OCI-LY7 (cell line): Measurements from ENCODE around the gene IL18R1.

Experiments
- EZH2phosphoT487 ChIP-seq: fragments of 200-600 bp; sonication (generic); IDR thresholded peaks from 2 replicates; pipeline ENCODE4 v1.6.1; 2018; ENCODE audit warnings: low read depth, borderline replicate concordance, mild to moderate bottlenecking, mixed run types, antibody characterized with exemption, low read length, moderate library complexity, mixed read lengths
- TF ChIP-seq, protein P1 (sequence below): fragments of 200-600 bp; sonication (generic); conservative IDR thresholded peaks from 2 replicates; pipeline ENCODE4 v1.5.1; 2014; ENCODE audit warnings: mild to moderate bottlenecking, antibody characterized with exemption, low read length, moderate library complexity, mixed read lengths

- TF ChIP-seq, protein P1, sequence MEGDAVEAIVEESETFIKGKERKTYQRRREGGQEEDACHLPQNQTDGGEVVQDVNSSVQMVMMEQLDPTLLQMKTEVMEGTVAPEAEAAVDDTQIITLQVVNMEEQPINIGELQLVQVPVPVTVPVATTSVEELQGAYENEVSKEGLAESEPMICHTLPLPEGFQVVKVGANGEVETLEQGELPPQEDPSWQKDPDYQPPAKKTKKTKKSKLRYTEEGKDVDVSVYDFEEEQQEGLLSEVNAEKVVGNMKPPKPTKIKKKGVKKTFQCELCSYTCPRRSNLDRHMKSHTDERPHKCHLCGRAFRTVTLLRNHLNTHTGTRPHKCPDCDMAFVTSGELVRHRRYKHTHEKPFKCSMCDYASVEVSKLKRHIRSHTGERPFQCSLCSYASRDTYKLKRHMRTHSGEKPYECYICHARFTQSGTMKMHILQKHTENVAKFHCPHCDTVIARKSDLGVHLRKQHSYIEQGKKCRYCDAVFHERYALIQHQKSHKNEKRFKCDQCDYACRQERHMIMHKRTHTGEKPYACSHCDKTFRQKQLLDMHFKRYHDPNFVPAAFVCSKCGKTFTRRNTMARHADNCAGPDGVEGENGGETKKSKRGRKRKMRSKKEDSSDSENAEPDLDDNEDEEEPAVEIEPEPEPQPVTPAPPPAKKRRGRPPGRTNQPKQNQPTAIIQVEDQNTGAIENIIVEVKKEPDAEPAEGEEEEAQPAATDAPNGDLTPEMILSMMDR: no peak
- no peak for TF ChIP-seq EZH2phosphoT487
Measured at GRCh38 chr2:102439065-102439695, 83.6 kb downstream of the IL18R1 start.
